Mesodermal cell (in vitro differentiated cells): Measurements from ENCODE around the gene DAW1.

Experiments used
- H3K27ac ChIP-seq: 2 replicates; pipeline ENCODE4 v1.7.0; 2013; ENCODE audit warnings: mild to moderate bottlenecking, low read depth, low read length, moderate library complexity; ENCODE audit not compliant: severe bottlenecking
- H3K36me3 ChIP-seq: 2 replicates; pipeline ENCODE4 v1.7.1; 2013; ENCODE audit warnings: mild to moderate bottlenecking, low read length, moderate library complexity; ENCODE audit not compliant: control insufficient read depth, insufficient read depth
- H3K4me1 ChIP-seq: one replicate; pipeline ENCODE4 v1.7.1; 2013; ENCODE audit warnings: mild to moderate bottlenecking, low read length; ENCODE audit not compliant: insufficient read depth, control insufficient read depth, poor library complexity, severe bottlenecking
- H3K4me3 ChIP-seq: 2 replicates; pipeline ENCODE4 v1.7.0; 2013; ENCODE audit warnings: low read length, control low read depth, mild to moderate bottlenecking; ENCODE audit not compliant: insufficient read depth, poor library complexity, severe bottlenecking; ENCODE audit errors: extremely low read depth
- H3K9me3 ChIP-seq: 2 replicates; pipeline ENCODE4 v1.7.1; 2013; ENCODE audit warnings: mild to moderate bottlenecking, low read length, moderate library complexity; ENCODE audit not compliant: control insufficient read depth
- WGBS, 2 experiments: methylation state at CpG; one replicate each; pipeline ENCODE4 v1.1.5; 2013; ENCODE audit warnings: missing lambda C conversion rate in 2 of 2; ENCODE audit not compliant: insufficient coverage in 2 of 2; 5-methylcytosine and 5-hydroxymethylcytosine counted together

Gene DAW1

GRCh38 chr2:227881866-227882517 lies 10.6 kb downstream of the DAW1 start:
- 94% methylated on average over 2 of the region's 4 CpGs; no CpG with 5 or more reads in 1 of the 2 experiments for WGBS, 2 experiments
- Histone ChIP-seq H3K27ac (no peak overlapping the region), H3K4me1 (no peaks in the 10 kb centered on the region), H3K9me3 (no peaks in the 10 kb centered on the region), H3K36me3 (no peaks in the 10 kb centered on the region), H3K4me3 (no peak overlapping the region)

DNA sequence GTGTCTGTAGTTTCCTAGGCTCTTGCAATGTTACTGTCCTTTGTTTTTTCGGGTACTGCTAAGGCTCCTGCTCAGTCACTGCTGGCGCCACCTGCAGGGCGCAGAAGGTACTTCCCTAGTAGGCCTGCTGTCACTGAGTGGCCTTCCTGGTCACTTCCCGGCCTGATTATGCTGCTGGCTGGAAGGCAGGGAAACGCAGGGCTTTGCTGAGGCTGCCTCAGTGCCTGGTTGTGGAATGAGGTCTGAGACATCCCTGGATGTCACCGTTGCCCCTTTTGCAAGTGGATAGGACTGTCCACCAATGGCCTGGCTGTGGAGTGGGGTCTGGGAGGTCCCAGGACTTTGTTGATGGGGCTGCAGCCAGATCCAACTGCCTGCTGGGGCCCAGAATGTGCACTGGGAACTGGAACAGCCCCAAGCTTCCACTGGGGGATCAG lies 13.1 kb downstream of the DAW1 start:
- H3K4me3 ChIP-seq = no peak overlapping the region
- no peaks in the 10 kb centered on the region for H3K9me3 ChIP-seq
- H3K27ac ChIP-seq = no peak overlapping the region
- no peaks in the 10 kb centered on the region for H3K36me3 ChIP-seq
- no peaks in the 10 kb centered on the region for H3K4me1 ChIP-seq
- WGBS, 2 experiments = 8 to 18% methylated on average over 4 to 6 of the region's 6 CpGs

- Histone ChIP-seq H3K9me3 (no peaks in the 10 kb centered on the region), H3K27ac (no peak overlapping the region), H3K36me3 (no peaks in the 10 kb centered on the region), H3K4me3 (no peak overlapping the region), H3K4me1 (no peaks in the 10 kb centered on the region)
- 92 to 100% methylated on average over 1 to 4 of the region's 4 CpGs for WGBS, 2 experiments
Observed at GRCh38 chr2:227886149-227886548, 14.7 kb downstream of the DAW1 start.

DNA sequence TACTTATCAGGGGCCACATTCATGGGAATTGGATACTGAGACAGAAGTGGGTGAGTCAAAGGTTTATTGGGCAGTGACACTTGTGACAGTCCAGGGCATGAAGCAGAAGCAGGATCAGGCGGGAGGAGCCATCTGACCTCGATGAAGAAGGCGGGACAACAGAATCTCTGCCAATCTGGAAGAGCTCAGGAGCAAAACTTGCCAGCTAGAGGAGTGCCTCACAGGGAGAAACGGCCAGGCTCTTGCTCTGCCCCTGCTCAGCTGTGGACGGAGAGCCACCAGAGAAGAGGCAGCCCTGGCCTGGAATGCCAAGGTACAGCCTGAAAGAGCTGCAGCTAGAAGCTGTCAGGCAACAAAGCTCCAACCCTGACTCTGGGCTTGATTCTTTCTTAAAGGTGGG lies 16.9 kb downstream of the DAW1 start:
- no peaks in the 10 kb centered on the region for H3K36me3 ChIP-seq
- H3K4me3 ChIP-seq = no peak overlapping the region
- H3K27ac ChIP-seq = no peak overlapping the region
- WGBS, 2 experiments = 56 to 68% methylated on average over 5 of the region's 5 CpGs
- H3K4me1 ChIP-seq = no peaks in the 10 kb centered on the region
- no peaks in the 10 kb centered on the region for H3K9me3 ChIP-seq

GRCh38 chr2:227889336-227889735 lies 17.9 kb downstream of the DAW1 start:
- Histone ChIP-seq H3K36me3 (no peaks in the 10 kb centered on the region), H3K4me1 (no peaks in the 10 kb centered on the region), H3K27ac (no peak overlapping the region), H3K4me3 (no peak overlapping the region), H3K9me3 (no peaks in the 10 kb centered on the region)
- 88 to 90% methylated on average over 1 to 4 of the region's 5 CpGs for WGBS, 2 experiments

DNA sequence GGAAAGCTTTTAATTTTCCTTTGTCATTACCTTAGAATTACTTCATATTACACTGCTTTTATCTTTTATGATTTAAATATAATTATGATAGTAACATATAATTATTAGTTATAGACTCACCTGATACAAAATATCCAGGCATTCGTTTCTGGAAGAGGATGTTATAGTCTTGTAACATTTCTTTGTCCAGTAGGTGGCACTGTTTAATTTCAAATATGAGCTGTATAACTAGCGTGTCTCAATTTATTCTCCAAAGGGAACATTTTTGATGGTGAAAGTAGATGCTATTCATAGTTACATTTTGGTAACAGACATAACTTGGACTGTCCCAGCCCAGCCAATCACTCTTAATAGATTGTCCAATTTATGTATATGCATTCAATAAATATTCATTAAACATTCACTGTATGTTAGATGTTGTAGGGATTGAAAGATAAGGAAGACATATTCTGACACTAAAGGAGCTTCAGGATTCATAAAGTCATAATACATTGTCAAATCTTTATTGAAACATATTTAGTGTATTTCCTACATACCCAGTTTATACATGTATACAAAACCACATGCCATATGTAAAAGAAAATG lies 19.2 kb downstream of the DAW1 start:
- WGBS, 2 experiments = no CpG with 5 or more reads among the region's 2 CpGs
- Histone ChIP-seq H3K36me3 (no peaks in the 10 kb centered on the region), H3K9me3 (no peaks in the 10 kb centered on the region), H3K27ac (no peak overlapping the region), H3K4me1 (no peaks in the 10 kb centered on the region), H3K4me3 (no peak overlapping the region)

- H3K9me3 ChIP-seq = no peaks in the 10 kb centered on the region
- no peaks in the 10 kb centered on the region for H3K36me3 ChIP-seq
- no peaks in the 10 kb centered on the region for H3K4me1 ChIP-seq
- H3K27ac ChIP-seq = no peak overlapping the region
- no CpG with 5 or more reads among the region's 2 CpGs for WGBS, 2 experiments
- no peak overlapping the region for H3K4me3 ChIP-seq
Observed at GRCh38 chr2:227891673-227892072, 20.2 kb downstream of the DAW1 start.

DNA sequence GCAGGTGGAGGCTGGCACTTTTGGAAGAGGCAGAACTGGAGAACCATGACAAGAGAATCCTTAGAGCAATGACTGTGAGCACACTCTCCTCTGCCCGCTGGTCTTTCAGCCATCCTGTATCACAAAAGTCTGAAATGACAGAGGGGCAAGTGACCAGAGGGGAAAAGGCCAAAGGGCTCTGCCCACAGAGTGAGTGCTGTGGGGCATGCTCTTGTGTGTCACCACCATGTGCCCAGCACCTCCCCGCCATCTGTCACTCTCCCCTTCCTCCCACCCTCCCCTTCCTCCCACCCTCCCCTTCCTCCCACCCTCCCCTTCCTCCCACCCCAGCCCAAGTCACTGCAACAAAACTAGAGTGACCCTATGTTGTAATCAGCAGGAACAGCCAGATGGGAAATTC lies 31.9 kb downstream of the DAW1 start:
- H3K9me3 ChIP-seq = no peaks in the 10 kb centered on the region
- H3K4me3 ChIP-seq = no peak overlapping the region
- no peaks in the 10 kb centered on the region for H3K4me1 ChIP-seq
- no peak overlapping the region for H3K27ac ChIP-seq
- 70 to 100% methylated on average over 1 of the region's 2 CpGs for WGBS, 2 experiments
- no peaks in the 10 kb centered on the region for H3K36me3 ChIP-seq

DNA sequence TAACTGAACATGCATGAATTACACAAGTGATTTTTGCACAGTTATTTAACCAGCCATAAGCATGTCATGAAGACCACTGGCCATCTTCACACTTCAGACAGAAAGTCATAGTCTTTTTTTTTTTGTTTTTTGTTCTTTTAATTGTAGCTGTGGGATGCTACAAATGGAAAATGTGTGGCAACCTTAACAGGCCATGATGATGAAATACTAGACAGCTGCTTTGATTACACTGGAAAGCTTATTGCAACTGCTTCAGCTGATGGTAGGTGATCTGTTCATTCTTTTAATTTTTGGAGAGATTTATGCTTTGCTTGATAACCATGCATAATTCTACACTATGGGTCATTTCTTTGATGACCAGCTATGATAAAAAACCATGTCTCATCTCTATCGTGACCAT lies 35.6 kb downstream of the DAW1 start:
- Histone ChIP-seq H3K9me3 (no peaks in the 10 kb centered on the region), H3K36me3 (no peaks in the 10 kb centered on the region), H3K4me3 (no peak overlapping the region), H3K4me1 (no peaks in the 10 kb centered on the region), H3K27ac (no peak overlapping the region)
- WGBS, 2 experiments = no CpG with 5 or more reads among the region's 1 CpG

DNA sequence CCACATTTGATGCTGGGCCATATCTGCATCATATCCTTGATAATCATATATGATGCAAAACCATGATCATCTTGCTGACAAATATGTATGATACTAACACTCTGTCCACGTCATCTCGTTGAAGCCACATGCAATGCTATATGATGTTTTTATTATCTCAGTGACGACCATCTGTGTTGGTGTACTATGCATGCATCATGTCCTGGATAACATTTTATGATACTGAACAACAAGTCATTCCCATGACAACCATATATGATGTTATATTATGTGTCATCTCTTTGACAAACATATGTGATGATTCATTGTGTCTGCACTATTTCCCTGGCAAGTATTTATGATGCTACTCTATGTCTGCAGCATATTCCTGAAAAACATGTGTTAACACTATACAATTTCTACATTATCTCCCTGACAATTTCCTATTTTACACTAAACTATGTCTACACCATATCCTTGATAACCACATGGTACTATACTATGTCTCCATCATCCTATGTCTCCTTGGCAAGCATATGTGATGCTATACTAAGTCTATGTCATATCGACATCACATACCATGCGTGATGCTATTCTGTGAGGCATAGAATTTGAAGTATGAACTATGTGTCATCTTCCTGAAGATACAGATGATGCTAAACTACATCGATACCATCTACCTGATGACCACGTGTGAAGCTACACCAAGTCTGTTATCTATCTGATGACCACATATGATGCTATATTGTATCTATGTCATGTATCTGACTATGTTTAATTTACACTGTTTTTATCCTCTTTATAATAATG lies 37.0 kb downstream of the DAW1 start:
- WGBS, 2 experiments = 100% methylated on average over 1 to 2 of the region's 7 CpGs
- no peaks in the 10 kb centered on the region for H3K36me3 ChIP-seq
- no peaks in the 10 kb centered on the region for H3K9me3 ChIP-seq
- H3K4me3 ChIP-seq = no peak overlapping the region
- no peak overlapping the region for H3K27ac ChIP-seq
- no peaks in the 10 kb centered on the region for H3K4me1 ChIP-seq

GRCh38 chr2:227914362-227914761 lies 42.9 kb downstream of the DAW1 start:
- H3K9me3 ChIP-seq = no peaks in the 10 kb centered on the region
- WGBS, 2 experiments = 50% methylated on average over 1 of the region's 2 CpGs; no CpG with 5 or more reads in 1 of the 2 experiments

More at GRCh38 chr2:227914362-227914761, 42.9 kb downstream of the DAW1 start:
- Histone ChIP-seq H3K36me3 (no peaks in the 10 kb centered on the region), H3K27ac (no peak overlapping the region), H3K4me3 (no peak overlapping the region), H3K4me1 (no peaks in the 10 kb centered on the region)
